MCF 10A (cell line): ENCODE results near the gene GMPR. TPM values are rescaled to one million over a fixed set of nuclear protein-coding genes. Genes with fewer than 3 reads are reported as not detected.
A peak's percentile ranks its signal among the peaks of the same experiment; 100 is the strongest.

Source experiments
- BruUV-seq: library from RNA; stranded (reverse); fragments of 400-500 nt; replicated peaks from 2 replicates; lab custom pipeline; 2021; lab: Mats Ljungman, UMichigan
- CTCF ChIA-PET: fragments of 300-600 bp; sonication (Branson Sonifier 250); formaldehyde crosslinking; extraction: SDS; loops from one replicate; lab custom pipeline; 2021; ENCODE audit warnings: antibody characterized with exemption, inconsistent platforms; lab: Yijun Ruan, JAX
- POLR2A ChIA-PET: fragments of 300-600, 350-650 bp; sonication (Branson Sonifier 250); formaldehyde crosslinking; extraction: SDS; loops from one replicate; lab custom pipeline; 2020; ENCODE audit warnings: antibody characterized with exemption, inconsistent platforms; lab: Yijun Ruan, JAX
- DNase-seq: peaks from one replicate; pipeline ENCODE4 v3.0.0-alpha.2; 2018; ENCODE audit not compliant: unreplicated experiment
- H3K27ac Mint-ChIP-seq: one replicate; pipeline ENCODE4 v1.8.0; 2022; ENCODE audit warnings: mild to moderate bottlenecking, low read depth, mixed read lengths; ENCODE audit not compliant: unreplicated experiment
- H3K27me3 Mint-ChIP-seq: one replicate; pipeline ENCODE4 v1.8.0; 2022; ENCODE audit warnings: mixed read lengths; ENCODE audit not compliant: insufficient read depth, unreplicated experiment
- H3K36me3 Mint-ChIP-seq: one replicate; pipeline ENCODE4 v1.8.0; 2022; ENCODE audit warnings: mild to moderate bottlenecking, moderate library complexity, mixed read lengths; ENCODE audit not compliant: insufficient read depth, unreplicated experiment
- H3K4me1 Mint-ChIP-seq: one replicate; pipeline ENCODE4 v1.8.0; 2022; ENCODE audit warnings: mixed read lengths; ENCODE audit not compliant: insufficient read depth, unreplicated experiment
- H3K4me3 Mint-ChIP-seq: one replicate; pipeline ENCODE4 v1.8.0; 2022; ENCODE audit warnings: mild to moderate bottlenecking, moderate library complexity, mixed read lengths; ENCODE audit not compliant: unreplicated experiment
- H3K9me3 Mint-ChIP-seq: one replicate; pipeline ENCODE4 v1.8.0; 2022; ENCODE audit warnings: mixed read lengths; ENCODE audit not compliant: unreplicated experiment
- CTCF ChIP-seq: fragments of 200-600 bp; IDR thresholded peaks from one replicate; pipeline ENCODE4 v1.8.0; 2022; ENCODE audit warnings: antibody characterized with exemption, mild to moderate bottlenecking; ENCODE audit not compliant: unreplicated experiment
- intact Hi-C: fragments of 100-400 bp; cut with micrococcal nuclease; formaldehyde crosslinking; loops from 2 replicates; pipeline ENCODE4 v1.14.1; 2022
- total RNA-seq: library from RNA; stranded (reverse); gene quantifications from 2 replicates; pipeline ENCODE4 v1.2.3, GENCODE V29; 2022

GMPR gene
- total RNA-seq, 1 experiment from 2014 or later: 3.0 TPM

- Mint-ChIP-seq H3K27ac (no peak overlapping the region), H3K4me3 (no peak overlapping the region)
- CTCF ChIA-PET: interaction anchor here (0.6 to 3.3 kb wide), 20 partner anchors 9 to 840 kb away, joined by 3 to 17 read pairs (median 4); no protein-coding TSS in a partner anchor
These were observed 78.4 kb downstream of the GMPR start for GRCh38 chr6:16316741-16317251.

GRCh38 chr6:16318538-16318937, 80.2 kb downstream of the GMPR start:
- no peaks in the 10 kb centered on the region for H3K9me3 Mint-ChIP-seq
- ChIA-PET POLR2A (interaction anchor here (1.7 kb wide), 1 partner anchor 41 kb away, joined by 5 read pairs; no protein-coding TSS in a partner anchor), CTCF (interaction anchor here (0.6 to 3.3 kb wide), 4 partner anchors 14 to 453 kb away, joined by 3 to 17 read pairs (median 4); no protein-coding TSS in a partner anchor)
- peaks cover 23% of the 10 kb centered on the region for H3K4me1 Mint-ChIP-seq
- H3K4me3 Mint-ChIP-seq: no peak overlapping the region
- BruUV-seq: no TSS peak
- no peaks in the 10 kb centered on the region for H3K27me3 Mint-ChIP-seq
- intact Hi-C loops: loop anchor here (5.0 kb wide), 1 partner anchor 76 kb away; no protein-coding TSS in a partner anchor
- H3K36me3 Mint-ChIP-seq: no peaks in the 10 kb centered on the region
- TF ChIP-seq CTCF: no peak
- no peak for DNase-seq
- H3K27ac Mint-ChIP-seq: peak overlapping the region; percentile 10

More at GRCh38 chr6:16316741-16317251, 78.4 kb downstream of the GMPR start:
- H3K4me1 Mint-ChIP-seq: peaks cover 23% of the 10 kb centered on the region
- no TSS peak for BruUV-seq
- TF ChIP-seq CTCF: peak; percentile 66
- POLR2A ChIA-PET: interaction anchor here (1.0 kb wide), 1 partner anchor 39 kb away, joined by 3 read pairs; no protein-coding TSS in a partner anchor
- H3K9me3 Mint-ChIP-seq: no peaks in the 10 kb centered on the region
- DNase-seq: peak; percentile 49
- no peaks in the 10 kb centered on the region for H3K36me3 Mint-ChIP-seq
- H3K27me3 Mint-ChIP-seq: no peaks in the 10 kb centered on the region
- intact Hi-C loops: loop anchor here (5.0 kb wide), 1 partner anchor 74 kb away; no protein-coding TSS in a partner anchor

GRCh38 chr6:16318953-16319720, 80.8 kb downstream of the GMPR start:
- intact Hi-C loops: loop anchor here (5.0 kb wide), 1 partner anchor 77 kb away; no protein-coding TSS in a partner anchor
- no TSS peak for BruUV-seq
- no peak for TF ChIP-seq CTCF
- Mint-ChIP-seq H3K36me3 (no peaks in the 10 kb centered on the region), H3K27ac (peak overlapping the region; percentile 10), H3K9me3 (no peaks in the 10 kb centered on the region), H3K4me3 (no peak overlapping the region), H3K4me1 (peaks cover 23% of the 10 kb centered on the region), H3K27me3 (no peaks in the 10 kb centered on the region)
- DNase-seq: no peak
- ChIA-PET CTCF (interaction anchor here (0.6 to 3.3 kb wide), 6 partner anchors 14 to 497 kb away, joined by 3 to 17 read pairs (median 3); no protein-coding TSS in a partner anchor), POLR2A (interaction anchor here (0.8 to 1.7 kb wide), 2 partner anchors 41 to 1282 kb away, joined by 4 to 5 read pairs; no protein-coding TSS in a partner anchor)
